Panc1 (cell line): Measurements from ENCODE around the gene LZTFL1. TPM values are rescaled to one million over a fixed set of nuclear protein-coding genes. Genes with fewer than 3 reads are reported as not detected.

Experiments
- ATAC-seq: fragments of 200-7000 bp; cut with Tn5 transposase; 2 replicates; pipeline ENCODE4 v1.9.1; 2020; ENCODE audit warnings: mild to moderate bottlenecking, moderate library complexity
- BruUV-seq: library from RNA; stranded (reverse); fragments of 400-500 nt; replicated peaks from 2 replicates; lab custom pipeline; 2021; lab: Mats Ljungman, UMichigan
- CTCF ChIA-PET: fragments of 300-600 bp; sonication (Branson Sonifier 250); formaldehyde crosslinking; loops from one replicate; lab custom pipeline; 2022; ENCODE audit warnings: antibody characterized with exemption; lab: Charles Lee
- POLR2A ChIA-PET: fragments of 300-600 bp; sonication (Branson Sonifier 250); formaldehyde crosslinking; loops from one replicate; lab custom pipeline; 2022; ENCODE audit warnings: antibody characterized with exemption; lab: Charles Lee
- DNase-seq: peaks from one replicate; pipeline ENCODE4 v3.0.0-alpha.2; 2010; ENCODE audit warnings: low read depth, low spot score
- H3K27ac ChIP-seq: 2 replicates; pipeline ENCODE4 v1.5.1; 2011; ENCODE audit warnings: mild to moderate bottlenecking, low read length, inconsistent platforms
- H3K27me3 ChIP-seq: fragments of 200-500 bp; sonication (Bioruptor generic); 2 replicates; pipeline ENCODE4 v1.6.0; 2014; ENCODE audit warnings: low read length, inconsistent platforms; ENCODE audit not compliant: control insufficient read depth, insufficient read depth
- H3K36me3 ChIP-seq: fragments of 200-500 bp; sonication (Bioruptor generic); 2 replicates; pipeline ENCODE4 v1.5.1; 2014; ENCODE audit warnings: inconsistent platforms, mild to moderate bottlenecking, low read length, moderate library complexity; ENCODE audit not compliant: control insufficient read depth, insufficient read depth
- H3K4me1 ChIP-seq: 2 replicates; pipeline ENCODE4 v1.5.1; 2011; ENCODE audit warnings: inconsistent platforms, mild to moderate bottlenecking, low read length, moderate library complexity; ENCODE audit not compliant: control insufficient read depth, insufficient read depth
- H3K4me3 ChIP-seq, 2 experiments: 2 replicates each; pipeline ENCODE4 v1.5.1; 2011 to 2012; ENCODE audit warnings: low read depth in 2 of 2, low read length in 2 of 2, mild to moderate bottlenecking in 2 of 2, inconsistent platforms in 1 of 2, moderate library complexity in 1 of 2
- H3K9me3 ChIP-seq: fragments of 200-500 bp; sonication (Bioruptor generic); 2 replicates; pipeline ENCODE4 v1.5.1; 2014; ENCODE audit warnings: low read depth, mild to moderate bottlenecking, inconsistent platforms, low read length, moderate library complexity; ENCODE audit not compliant: control insufficient read depth, insufficient read depth
- POLR2AphosphoS5 ChIP-seq: IDR thresholded peaks from 2 replicates; pipeline ENCODE4 v1.6.1; 2012; ENCODE audit warnings: mild to moderate bottlenecking, low read depth, low read length, moderate library complexity
- SIN3A ChIP-seq: IDR thresholded peaks from 2 replicates; pipeline ENCODE4 v1.6.1; 2012; ENCODE audit warnings: low read depth, mild to moderate bottlenecking, low read length, moderate library complexity, borderline replicate concordance; ENCODE audit not compliant: insufficient read depth
- TCF7L2 ChIP-seq: IDR thresholded peaks from 2 replicates; pipeline ENCODE4 v1.6.1; 2011; ENCODE audit warnings: mild to moderate bottlenecking, low read depth, low read length, inconsistent platforms
- in situ Hi-C: cut with HindIII; loops from 2 replicates; pipeline ENCODE4 v1.10.0; 2016; ENCODE audit warnings: low sequenced_read_pairs, low pct_unique_long_range_greater_than_20kb
- intact Hi-C: fragments of 100-400 bp; cut with micrococcal nuclease; formaldehyde crosslinking; loops from one replicate; pipeline ENCODE4 v1.10.0; 2022; ENCODE audit not compliant: unreplicated experiment
- total RNA-seq: library from RNA; stranded (reverse); gene quantifications from one replicate; pipeline ENCODE4 v1.2.1, GENCODE V29; 2021; ENCODE audit not compliant: unreplicated experiment
- TF ChIP-seq, protein P1 (sequence below), 2 experiments: IDR thresholded peaks; 2 replicates each; pipeline ENCODE4 v1.6.1; 2011 to 2012; ENCODE audit warnings: low read depth in 2 of 2, control low read depth in 1 of 2, low read length in 1 of 2, mild to moderate bottlenecking in 1 of 2, moderate library complexity in 1 of 2; ENCODE audit not compliant: insufficient read depth in 1 of 2
- TF ChIP-seq, protein P2 (sequence below): fragments of 450-650 bp; IDR thresholded peaks from 2 replicates; pipeline ENCODE4 v1.5.1; 2017; ENCODE audit warnings: mild to moderate bottlenecking

LZTFL1 gene
- total RNA-seq, 1 experiment from 2014 or later: 12.3 TPM

DNA sequence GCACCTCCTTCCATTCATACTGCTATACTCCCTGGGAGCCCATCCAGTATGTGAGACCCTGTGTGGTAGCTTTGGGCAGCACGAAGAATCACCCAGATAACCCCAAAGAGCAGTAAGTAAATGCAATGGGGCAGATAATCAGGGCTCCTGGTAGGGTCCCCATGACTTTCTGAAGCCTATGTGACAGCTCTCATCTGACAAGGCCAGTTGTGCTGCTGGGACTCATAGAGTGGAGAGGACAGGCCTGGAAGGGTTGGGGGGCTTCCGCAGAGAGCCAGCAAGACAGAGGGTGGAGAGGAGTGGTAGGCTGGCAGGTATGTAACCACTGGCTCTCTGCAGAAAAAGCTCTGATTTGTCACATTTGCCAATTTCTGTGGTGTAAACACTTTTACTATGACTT is 42.3 kb downstream of the LZTFL1 start:
- in situ Hi-C loops (no loop called here), intact Hi-C loops (no loop called here)
- TF ChIP-seq POLR2AphosphoS5: no peak
- no peak for TF ChIP-seq TCF7L2
- TF ChIP-seq, protein P1, sequence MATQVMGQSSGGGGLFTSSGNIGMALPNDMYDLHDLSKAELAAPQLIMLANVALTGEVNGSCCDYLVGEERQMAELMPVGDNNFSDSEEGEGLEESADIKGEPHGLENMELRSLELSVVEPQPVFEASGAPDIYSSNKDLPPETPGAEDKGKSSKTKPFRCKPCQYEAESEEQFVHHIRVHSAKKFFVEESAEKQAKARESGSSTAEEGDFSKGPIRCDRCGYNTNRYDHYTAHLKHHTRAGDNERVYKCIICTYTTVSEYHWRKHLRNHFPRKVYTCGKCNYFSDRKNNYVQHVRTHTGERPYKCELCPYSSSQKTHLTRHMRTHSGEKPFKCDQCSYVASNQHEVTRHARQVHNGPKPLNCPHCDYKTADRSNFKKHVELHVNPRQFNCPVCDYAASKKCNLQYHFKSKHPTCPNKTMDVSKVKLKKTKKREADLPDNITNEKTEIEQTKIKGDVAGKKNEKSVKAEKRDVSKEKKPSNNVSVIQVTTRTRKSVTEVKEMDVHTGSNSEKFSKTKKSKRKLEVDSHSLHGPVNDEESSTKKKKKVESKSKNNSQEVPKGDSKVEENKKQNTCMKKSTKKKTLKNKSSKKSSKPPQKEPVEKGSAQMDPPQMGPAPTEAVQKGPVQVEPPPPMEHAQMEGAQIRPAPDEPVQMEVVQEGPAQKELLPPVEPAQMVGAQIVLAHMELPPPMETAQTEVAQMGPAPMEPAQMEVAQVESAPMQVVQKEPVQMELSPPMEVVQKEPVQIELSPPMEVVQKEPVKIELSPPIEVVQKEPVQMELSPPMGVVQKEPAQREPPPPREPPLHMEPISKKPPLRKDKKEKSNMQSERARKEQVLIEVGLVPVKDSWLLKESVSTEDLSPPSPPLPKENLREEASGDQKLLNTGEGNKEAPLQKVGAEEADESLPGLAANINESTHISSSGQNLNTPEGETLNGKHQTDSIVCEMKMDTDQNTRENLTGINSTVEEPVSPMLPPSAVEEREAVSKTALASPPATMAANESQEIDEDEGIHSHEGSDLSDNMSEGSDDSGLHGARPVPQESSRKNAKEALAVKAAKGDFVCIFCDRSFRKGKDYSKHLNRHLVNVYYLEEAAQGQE (IDR thresholded peaks at IDR 0.05; ENCODE audit: insufficient read depth in 1 of 2, low read depth in 2 of 2, low read length in 1 of 2): no peak
- TF ChIP-seq SIN3A: no peak
- TF ChIP-seq, protein P2, sequence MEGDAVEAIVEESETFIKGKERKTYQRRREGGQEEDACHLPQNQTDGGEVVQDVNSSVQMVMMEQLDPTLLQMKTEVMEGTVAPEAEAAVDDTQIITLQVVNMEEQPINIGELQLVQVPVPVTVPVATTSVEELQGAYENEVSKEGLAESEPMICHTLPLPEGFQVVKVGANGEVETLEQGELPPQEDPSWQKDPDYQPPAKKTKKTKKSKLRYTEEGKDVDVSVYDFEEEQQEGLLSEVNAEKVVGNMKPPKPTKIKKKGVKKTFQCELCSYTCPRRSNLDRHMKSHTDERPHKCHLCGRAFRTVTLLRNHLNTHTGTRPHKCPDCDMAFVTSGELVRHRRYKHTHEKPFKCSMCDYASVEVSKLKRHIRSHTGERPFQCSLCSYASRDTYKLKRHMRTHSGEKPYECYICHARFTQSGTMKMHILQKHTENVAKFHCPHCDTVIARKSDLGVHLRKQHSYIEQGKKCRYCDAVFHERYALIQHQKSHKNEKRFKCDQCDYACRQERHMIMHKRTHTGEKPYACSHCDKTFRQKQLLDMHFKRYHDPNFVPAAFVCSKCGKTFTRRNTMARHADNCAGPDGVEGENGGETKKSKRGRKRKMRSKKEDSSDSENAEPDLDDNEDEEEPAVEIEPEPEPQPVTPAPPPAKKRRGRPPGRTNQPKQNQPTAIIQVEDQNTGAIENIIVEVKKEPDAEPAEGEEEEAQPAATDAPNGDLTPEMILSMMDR: no peak
- H3K36me3 ChIP-seq: no peaks in the 10 kb centered on the region
- no TSS peak for BruUV-seq
- H3K9me3 ChIP-seq: no peaks in the 10 kb centered on the region
- peaks cover 7% of the 10 kb centered on the region; the same call in 1 of the 2 replicates for H3K4me1 ChIP-seq
- no peak overlapping the region for H3K4me3 ChIP-seq
- peaks cover 18% of the 10 kb centered on the region for H3K27me3 ChIP-seq
- POLR2A ChIA-PET: interaction anchor here (0.7 kb wide), 1 partner anchor 975 kb away, joined by 11 read pairs; no protein-coding TSS in a partner anchor
- no peak for DNase-seq
- CTCF ChIA-PET: interaction anchor here (0.6 kb wide), 1 partner anchor 644 kb away, joined by 4 read pairs; no protein-coding TSS in a partner anchor
- H3K27ac ChIP-seq: no peak overlapping the region
- no peak for ATAC-seq

DNA sequence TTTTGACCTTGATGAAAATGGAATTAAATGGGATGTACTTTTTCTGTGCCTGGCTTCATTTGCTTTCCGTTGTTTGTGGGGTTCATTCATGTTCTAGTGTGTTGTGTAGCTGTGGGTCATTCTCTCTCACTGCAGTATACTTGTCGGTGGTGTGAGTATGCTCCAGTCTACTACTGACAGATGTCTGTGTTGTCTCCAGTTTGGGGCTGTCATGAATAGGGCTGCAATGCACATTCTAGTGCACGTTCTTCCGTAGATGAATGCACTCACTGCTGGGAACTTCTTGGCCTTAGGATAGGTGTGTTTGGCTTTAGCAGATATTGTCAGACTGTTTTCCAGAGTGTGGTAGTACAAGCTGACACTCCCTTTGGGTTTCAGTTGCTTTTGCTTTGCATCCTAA is 43.9 kb downstream of the LZTFL1 start:
- H3K4me1 ChIP-seq: peaks cover 7% of the 10 kb centered on the region; the same call in 1 of the 2 replicates
- H3K9me3 ChIP-seq: no peaks in the 10 kb centered on the region
- ChIA-PET CTCF (no interaction called here), POLR2A (no interaction called here)
- no peaks in the 10 kb centered on the region for H3K36me3 ChIP-seq
- peaks cover 20% of the 10 kb centered on the region for H3K27me3 ChIP-seq
- intact Hi-C loops (no loop called here), in situ Hi-C loops (no loop called here)
- H3K27ac ChIP-seq: no peak overlapping the region
- no peak overlapping the region for H3K4me3 ChIP-seq
- ATAC-seq (no peak), DNase-seq (no peak)
- no TSS peak for BruUV-seq
- TF ChIP-seq POLR2AphosphoS5: no peak
- TF ChIP-seq SIN3A: no peak
- TF ChIP-seq, protein P2: no peak
- no peak for TF ChIP-seq TCF7L2
- TF ChIP-seq, protein P1 (IDR thresholded peaks at IDR 0.05; ENCODE audit: insufficient read depth in 1 of 2, low read depth in 2 of 2, low read length in 1 of 2): no peak
